GM23338 (cell line): ENCODE data around the gene FAM25G. TPM values are rescaled to one million over a fixed set of nuclear protein-coding genes. Genes with fewer than 3 reads are reported as not detected.

Experiments used
- CREB1 ChIP-seq: fragments of 250-450 bp; sonication (Bioruptor Pico); IDR thresholded peaks from 2 replicates; pipeline ENCODE4 v1.5.0; 2020; ENCODE audit warnings: low read depth, mild to moderate bottlenecking, moderate library complexity
- EZH2phosphoT487 ChIP-seq: fragments of 200-600 bp; sonication (generic); IDR thresholded peaks from one replicate; pipeline ENCODE4 v1.8.1; 2018; ENCODE audit warnings: antibody characterized with exemption; ENCODE audit not compliant: unreplicated experiment
- JUNB ChIP-seq: IDR thresholded peaks from one replicate; pipeline ENCODE4 v1.6.1; 2016; ENCODE audit warnings: antibody characterized with exemption; ENCODE audit not compliant: unreplicated experiment
- STAT1 ChIP-seq: IDR thresholded peaks from one replicate; pipeline ENCODE4 v1.6.1; 2016; ENCODE audit warnings: antibody characterized with exemption; ENCODE audit not compliant: unreplicated experiment
- ZNF114 ChIP-seq: fragments of 250-450 bp; sonication (Bioruptor Pico); IDR thresholded peaks from 2 replicates; pipeline ENCODE4 v1.5.0; 2020; ENCODE audit warnings: mild to moderate bottlenecking, moderate library complexity
- polyA plus RNA-seq: library from polyadenylated mRNA; unstranded; fragments of >200 nt; fragmentation: Nextera tagmentation; extraction: Ambion mirVana; gene quantifications from 2 replicates; pipeline ENCODE4 v1.2.1, GENCODE V29; 2016
- total RNA-seq: library from RNA; depleted of rRNA; stranded (reverse); fragments of >200 nt; shearing (Covaris generic); gene quantifications from 2 replicates; pipeline ENCODE4 v1.2.3, GENCODE V29; 2014
- TF ChIP-seq, protein P1 (sequence below): fragments of 250-450 bp; sonication (Bioruptor Pico); IDR thresholded peaks from 2 replicates; pipeline ENCODE4 v1.5.0; 2020; ENCODE audit warnings: mild to moderate bottlenecking, moderate library complexity
- TF ChIP-seq, protein P2 (sequence below), 2 experiments: fragments of 200-600 bp in 1 of 2; sonication (generic) in 1 of 2; conservative IDR thresholded peaks; 2 replicates each; pipeline versions ENCODE4 v1.5.1 to v1.6.1; 2016 to 2017; ENCODE audit warnings: antibody characterized with exemption in 2 of 2, low read depth in 2 of 2, mild to moderate bottlenecking in 2 of 2, moderate library complexity in 1 of 2

Gene FAM25G
- total and polyA plus RNA-seq, 2 experiments from 2014 or later = not detected

DNA sequence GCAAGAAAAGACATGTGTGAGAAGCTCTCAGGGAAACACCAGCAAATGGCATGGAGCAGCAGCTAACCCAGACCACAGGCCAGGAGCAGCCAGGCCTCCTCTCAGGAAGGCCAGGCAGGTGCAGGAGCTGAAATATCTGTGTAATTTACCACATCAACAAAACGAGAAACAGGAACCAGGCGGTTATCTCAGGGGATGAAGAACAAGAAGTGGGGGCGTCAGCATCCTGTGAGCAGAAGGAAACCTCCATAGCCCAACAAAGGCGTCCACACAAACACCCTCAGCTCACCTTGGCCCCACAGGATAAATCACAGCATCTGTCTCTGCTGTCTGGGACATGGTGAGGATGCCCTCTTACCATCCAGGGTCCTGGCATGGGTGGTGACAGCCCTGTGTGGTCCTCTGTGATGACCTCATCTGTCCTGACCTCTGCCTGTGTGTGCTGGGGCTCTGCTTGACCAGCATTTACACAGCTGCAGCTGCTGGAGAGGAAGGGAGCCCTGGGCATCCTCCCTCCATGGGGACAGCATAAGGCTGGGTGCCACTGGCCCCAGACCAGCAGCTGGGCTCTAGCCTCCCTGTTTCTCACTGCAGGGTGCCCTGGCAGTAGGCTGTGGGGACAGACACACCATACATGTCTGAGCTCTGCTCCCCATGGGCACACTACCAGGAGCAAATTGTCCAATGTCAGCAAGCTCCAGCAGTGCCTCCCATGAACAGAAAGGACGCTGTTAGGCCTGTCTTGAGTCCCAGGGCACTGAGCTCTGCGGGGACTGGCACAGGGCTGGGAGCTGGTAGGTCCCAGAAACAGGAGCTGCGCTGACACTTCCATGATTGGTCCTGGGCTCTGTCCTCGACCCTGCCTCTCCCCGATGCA lies 42.2 kb downstream of the FAM25G start (continued):
- TF ChIP-seq, protein P1, sequence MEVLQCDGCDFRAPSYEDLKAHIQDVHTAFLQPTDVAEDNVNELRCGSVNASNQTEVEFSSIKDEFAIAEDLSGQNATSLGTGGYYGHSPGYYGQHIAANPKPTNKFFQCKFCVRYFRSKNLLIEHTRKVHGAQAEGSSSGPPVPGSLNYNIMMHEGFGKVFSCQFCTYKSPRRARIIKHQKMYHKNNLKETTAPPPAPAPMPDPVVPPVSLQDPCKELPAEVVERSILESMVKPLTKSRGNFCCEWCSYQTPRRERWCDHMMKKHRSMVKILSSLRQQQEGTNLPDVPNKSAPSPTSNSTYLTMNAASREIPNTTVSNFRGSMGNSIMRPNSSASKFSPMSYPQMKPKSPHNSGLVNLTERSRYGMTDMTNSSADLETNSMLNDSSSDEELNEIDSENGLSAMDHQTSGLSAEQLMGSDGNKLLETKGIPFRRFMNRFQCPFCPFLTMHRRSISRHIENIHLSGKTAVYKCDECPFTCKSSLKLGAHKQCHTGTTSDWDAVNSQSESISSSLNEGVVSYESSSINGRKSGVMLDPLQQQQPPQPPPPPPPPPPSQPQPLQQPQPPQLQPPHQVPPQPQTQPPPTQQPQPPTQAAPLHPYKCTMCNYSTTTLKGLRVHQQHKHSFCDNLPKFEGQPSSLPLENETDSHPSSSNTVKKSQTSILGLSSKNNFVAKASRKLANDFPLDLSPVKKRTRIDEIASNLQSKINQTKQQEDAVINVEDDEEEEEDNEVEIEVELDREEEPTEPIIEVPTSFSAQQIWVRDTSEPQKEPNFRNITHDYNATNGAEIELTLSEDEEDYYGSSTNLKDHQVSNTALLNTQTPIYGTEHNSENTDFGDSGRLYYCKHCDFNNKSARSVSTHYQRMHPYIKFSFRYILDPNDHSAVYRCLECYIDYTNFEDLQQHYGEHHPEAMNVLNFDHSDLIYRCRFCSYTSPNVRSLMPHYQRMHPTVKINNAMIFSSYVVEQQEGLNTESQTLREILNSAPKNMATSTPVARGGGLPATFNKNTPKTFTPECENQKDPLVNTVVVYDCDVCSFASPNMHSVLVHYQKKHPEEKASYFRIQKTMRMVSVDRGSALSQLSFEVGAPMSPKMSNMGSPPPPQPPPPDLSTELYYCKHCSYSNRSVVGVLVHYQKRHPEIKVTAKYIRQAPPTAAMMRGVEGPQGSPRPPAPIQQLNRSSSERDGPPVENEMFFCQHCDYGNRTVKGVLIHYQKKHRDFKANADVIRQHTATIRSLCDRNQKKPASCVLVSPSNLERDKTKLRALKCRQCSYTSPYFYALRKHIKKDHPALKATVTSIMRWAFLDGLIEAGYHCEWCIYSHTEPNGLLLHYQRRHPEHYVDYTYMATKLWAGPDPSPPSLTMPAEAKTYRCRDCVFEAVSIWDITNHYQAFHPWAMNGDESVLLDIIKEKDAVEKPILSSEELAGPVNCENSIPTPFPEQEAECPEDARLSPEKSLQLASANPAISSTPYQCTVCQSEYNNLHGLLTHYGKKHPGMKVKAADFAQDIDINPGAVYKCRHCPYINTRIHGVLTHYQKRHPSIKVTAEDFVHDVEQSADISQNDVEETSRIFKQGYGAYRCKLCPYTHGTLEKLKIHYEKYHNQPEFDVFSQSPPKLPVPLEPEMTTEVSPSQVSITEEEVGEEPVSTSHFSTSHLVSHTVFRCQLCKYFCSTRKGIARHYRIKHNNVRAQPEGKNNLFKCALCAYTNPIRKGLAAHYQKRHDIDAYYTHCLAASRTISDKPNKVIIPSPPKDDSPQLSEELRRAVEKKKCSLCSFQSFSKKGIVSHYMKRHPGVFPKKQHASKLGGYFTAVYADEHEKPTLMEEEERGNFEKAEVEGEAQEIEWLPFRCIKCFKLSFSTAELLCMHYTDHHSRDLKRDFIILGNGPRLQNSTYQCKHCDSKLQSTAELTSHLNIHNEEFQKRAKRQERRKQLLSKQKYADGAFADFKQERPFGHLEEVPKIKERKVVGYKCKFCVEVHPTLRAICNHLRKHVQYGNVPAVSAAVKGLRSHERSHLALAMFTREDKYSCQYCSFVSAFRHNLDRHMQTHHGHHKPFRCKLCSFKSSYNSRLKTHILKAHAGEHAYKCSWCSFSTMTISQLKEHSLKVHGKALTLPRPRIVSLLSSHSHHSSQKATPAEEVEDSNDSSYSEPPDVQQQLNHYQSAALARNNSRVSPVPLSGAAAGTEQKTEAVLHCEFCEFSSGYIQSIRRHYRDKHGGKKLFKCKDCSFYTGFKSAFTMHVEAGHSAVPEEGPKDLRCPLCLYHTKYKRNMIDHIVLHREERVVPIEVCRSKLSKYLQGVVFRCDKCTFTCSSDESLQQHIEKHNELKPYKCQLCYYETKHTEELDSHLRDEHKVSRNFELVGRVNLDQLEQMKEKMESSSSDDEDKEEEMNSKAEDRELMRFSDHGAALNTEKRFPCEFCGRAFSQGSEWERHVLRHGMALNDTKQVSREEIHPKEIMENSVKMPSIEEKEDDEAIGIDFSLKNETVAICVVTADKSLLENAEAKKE (CRISPR knock-in tag) = no peak
- TF ChIP-seq STAT1 (no peak), CREB1 (no peak), EZH2phosphoT487 (no peak), ZNF114 (CRISPR knock-in tag) (no peak), JUNB (no peak)
- TF ChIP-seq, protein P2, sequence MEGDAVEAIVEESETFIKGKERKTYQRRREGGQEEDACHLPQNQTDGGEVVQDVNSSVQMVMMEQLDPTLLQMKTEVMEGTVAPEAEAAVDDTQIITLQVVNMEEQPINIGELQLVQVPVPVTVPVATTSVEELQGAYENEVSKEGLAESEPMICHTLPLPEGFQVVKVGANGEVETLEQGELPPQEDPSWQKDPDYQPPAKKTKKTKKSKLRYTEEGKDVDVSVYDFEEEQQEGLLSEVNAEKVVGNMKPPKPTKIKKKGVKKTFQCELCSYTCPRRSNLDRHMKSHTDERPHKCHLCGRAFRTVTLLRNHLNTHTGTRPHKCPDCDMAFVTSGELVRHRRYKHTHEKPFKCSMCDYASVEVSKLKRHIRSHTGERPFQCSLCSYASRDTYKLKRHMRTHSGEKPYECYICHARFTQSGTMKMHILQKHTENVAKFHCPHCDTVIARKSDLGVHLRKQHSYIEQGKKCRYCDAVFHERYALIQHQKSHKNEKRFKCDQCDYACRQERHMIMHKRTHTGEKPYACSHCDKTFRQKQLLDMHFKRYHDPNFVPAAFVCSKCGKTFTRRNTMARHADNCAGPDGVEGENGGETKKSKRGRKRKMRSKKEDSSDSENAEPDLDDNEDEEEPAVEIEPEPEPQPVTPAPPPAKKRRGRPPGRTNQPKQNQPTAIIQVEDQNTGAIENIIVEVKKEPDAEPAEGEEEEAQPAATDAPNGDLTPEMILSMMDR (conservative IDR thresholded peaks at IDR 0.05; ENCODE audit: low read depth in 2 of 2) = no peak
